GM19455 (cell line): ENCODE data around the gene ST7.

Experiments used
- ATAC-seq: cut with Tn5 transposase; IDR thresholded peaks from one replicate; pipeline ENCODE4 v1.9.1; 2021; ENCODE audit not compliant: unreplicated experiment

The ST7 gene

GRCh38 chr7:117051808-117052207, 98.5 kb downstream of the ST7 start:
- no peak for ATAC-seq

- ATAC-seq, result no peak
Measured at GRCh38 chr7:117053432-117053831, 100.1 kb downstream of the ST7 start.

- ATAC-seq, result no peak
Measured at GRCh38 chr7:117061751-117062150, 108.5 kb downstream of the ST7 start.

GRCh38 chr7:117062300-117062699, 109.0 kb downstream of the ST7 start:
- ATAC-seq, result no peak

GRCh38 chr7:117064688-117065087, 111.4 kb downstream of the ST7 start:
- ATAC-seq, result no peak

GRCh38 chr7:117065571-117066150, 112.4 kb downstream of the ST7 start:
- ATAC-seq, result no peak

GRCh38 chr7:117066668-117067067, 113.4 kb downstream of the ST7 start:
- no peak for ATAC-seq

- ATAC-seq, result no peak
Measured at GRCh38 chr7:117067340-117067739, 114.0 kb downstream of the ST7 start.

- ATAC-seq, result no peak
Measured at GRCh38 chr7:117068511-117069145, 115.3 kb downstream of the ST7 start.

GRCh38 chr7:117069379-117069778, 116.1 kb downstream of the ST7 start:
- ATAC-seq, result no peak

- ATAC-seq, result no peak
Measured at GRCh38 chr7:117071551-117071950, 118.2 kb downstream of the ST7 start.

- ATAC-seq, result no peak
Measured at GRCh38 chr7:117072620-117073118, 119.4 kb downstream of the ST7 start.

GRCh38 chr7:117074378-117074777, 121.1 kb downstream of the ST7 start:
- no peak for ATAC-seq

GRCh38 chr7:117075934-117076333, 122.6 kb downstream of the ST7 start:
- no peak for ATAC-seq

GRCh38 chr7:117076426-117076943, 123.2 kb downstream of the ST7 start:
- no peak for ATAC-seq

GRCh38 chr7:117077658-117078057, 124.4 kb downstream of the ST7 start:
- ATAC-seq, result no peak

GRCh38 chr7:117082647-117083046, 129.3 kb downstream of the ST7 start:
- ATAC-seq, result no peak

- ATAC-seq, result no peak
Measured at GRCh38 chr7:117083648-117084047, 130.3 kb downstream of the ST7 start.

- no peak for ATAC-seq
Measured at GRCh38 chr7:117084286-117084685, 131.0 kb downstream of the ST7 start.

GRCh38 chr7:117085275-117085674, 132.0 kb downstream of the ST7 start:
- no peak for ATAC-seq

- no peak for ATAC-seq
Measured at GRCh38 chr7:117085769-117086463, 132.6 kb downstream of the ST7 start.

GRCh38 chr7:117086788-117087187, 133.5 kb downstream of the ST7 start:
- no peak for ATAC-seq
